GM12875 (cell line): ENCODE measurements around the gene MARCHF4.
A peak's percentile ranks its signal among the peaks of the same experiment; 100 is the strongest.

Experiments used
- H3K4me3 ChIP-seq: one replicate; pipeline ENCODE4 v1.5.1; 2011; ENCODE audit warnings: low read depth, low read length, control low read depth
- CTCF ChIP-seq: IDR thresholded peaks from 2 replicates; pipeline ENCODE4 v1.5.1; 2011; ENCODE audit warnings: low read depth, mild to moderate bottlenecking, control low read depth, inconsistent platforms, low read length, moderate library complexity, borderline replicate concordance; ENCODE audit not compliant: insufficient read depth

Gene MARCHF4

GRCh38 chr2:216413882-216414281 lies 41.6 kb upstream of the MARCHF4 start:
- TF ChIP-seq CTCF = no peak
- no peak overlapping the region for H3K4me3 ChIP-seq

DNA sequence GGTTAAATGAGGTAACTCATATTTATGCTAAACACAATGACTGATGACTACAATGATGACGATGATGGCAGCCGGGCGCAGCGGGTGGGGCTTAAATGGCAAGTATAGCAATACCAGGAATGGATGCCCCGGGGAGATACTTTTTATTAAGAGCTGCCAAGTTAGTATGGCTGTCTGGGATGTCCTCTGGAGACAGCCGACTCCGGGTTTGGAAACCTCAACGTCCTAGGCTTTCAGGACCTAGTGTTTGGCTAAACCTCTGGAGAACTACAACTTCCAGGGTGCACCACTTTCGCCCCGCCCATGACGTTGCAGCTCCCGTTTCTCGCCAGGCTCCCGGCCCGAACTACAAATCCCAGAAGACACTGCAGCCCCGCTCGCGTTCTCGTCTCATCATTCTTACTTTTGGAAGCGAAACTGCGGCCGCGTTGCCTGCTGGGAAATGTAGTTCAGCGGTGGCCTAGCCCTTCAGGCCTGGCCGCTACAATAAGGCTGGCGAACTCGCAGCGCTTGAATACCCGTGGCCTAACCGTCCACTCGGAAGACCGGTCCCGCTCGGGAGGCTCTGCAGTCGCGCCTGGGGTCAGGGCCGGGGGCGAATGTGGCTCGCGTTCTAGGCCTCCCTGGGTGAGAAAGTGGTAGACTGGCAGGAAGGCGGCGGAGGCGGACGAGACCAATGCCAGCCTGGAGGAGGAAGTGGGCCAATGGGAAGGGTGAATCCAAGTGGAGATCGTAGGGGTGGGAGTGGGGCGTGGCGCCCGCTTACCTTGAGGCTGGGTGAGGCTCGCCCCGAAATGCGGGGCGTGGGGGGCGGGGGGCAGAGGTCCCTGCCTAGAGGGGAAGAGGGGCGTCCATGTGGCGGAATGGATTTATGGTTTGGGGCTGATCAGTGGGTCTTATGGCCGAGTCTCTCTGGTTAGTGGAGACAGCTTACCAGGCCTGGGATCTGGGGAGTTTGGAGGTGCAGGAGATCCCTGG lies 40.0 kb upstream of the MARCHF4 start, which contains the start of gene SMARCAL1:
SMARCAL1 (plus strand) TSS at position 463 of the 978 bp plus-strand sequence. CDS start 2,221 bp downstream, outside the sequence.
- TF ChIP-seq CTCF = no peak
- H3K4me3 ChIP-seq = peak within 1 kb of the TSS; percentile 50

GRCh38 chr2:216410550-216410949 lies 38.3 kb upstream of the MARCHF4 start:
- no peak for TF ChIP-seq CTCF
- H3K4me3 ChIP-seq = no peak overlapping the region

DNA sequence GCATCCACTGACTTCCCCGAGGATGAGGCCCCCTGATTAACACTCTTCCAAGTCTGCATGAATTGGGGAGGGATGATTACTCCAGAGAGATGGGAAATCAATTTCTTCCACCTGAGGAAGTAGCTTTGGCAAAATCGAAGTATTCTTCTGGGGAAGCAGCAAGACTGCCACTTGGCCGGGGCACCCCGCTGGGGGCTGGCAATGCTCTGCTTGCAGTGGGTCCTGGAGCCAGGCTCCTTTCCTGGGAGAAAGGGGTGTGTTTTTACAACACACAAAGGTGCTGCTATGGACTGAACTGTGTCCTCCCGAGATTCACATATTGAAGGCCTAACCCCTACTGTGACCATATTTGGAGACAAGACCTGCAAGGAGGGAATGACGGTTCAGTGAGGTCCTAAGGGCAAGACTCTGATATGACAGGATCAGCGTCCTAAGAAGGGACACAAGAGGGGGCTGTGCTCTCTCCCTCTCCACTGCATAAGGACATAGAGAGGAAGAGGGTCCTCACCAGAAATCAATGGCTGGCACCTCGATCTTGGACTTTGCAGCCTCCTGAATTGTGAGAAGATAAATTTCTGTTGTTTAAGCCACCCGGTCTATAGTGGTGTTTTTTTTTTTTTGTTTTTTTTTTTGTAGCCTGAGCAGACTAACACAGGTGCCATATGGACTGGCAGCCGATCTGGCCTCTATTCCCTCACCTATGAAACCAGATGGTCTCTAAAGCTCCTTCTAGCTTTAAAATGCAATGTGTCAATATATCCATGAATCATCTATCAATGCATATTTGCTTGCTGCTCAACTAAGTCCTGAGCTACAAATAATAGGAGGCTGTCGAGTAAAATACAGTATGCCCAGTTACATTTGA lies 36.4 kb upstream of the MARCHF4 start:
- TF ChIP-seq CTCF = no peak
- H3K4me3 ChIP-seq = no peak overlapping the region

DNA sequence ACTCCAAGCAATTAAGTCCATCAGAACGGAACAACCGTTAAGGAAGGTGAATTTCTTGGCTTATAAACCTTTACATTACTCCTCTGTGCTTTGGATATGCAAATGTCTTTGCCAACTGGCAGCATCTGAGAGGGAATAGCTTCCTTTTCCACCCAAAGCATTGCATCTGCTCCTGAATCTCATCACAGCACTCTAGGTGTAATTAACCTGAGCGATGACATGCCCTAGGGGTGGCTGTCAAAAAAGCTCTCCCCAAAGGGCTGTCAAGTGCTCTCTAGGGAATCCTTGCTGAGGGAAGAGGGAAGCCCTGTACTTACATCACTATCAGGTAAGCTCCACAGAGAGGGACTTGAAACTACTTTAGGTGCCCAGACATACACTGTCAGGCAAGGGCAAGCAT lies 34.5 kb upstream of the MARCHF4 start:
- H3K4me3 ChIP-seq = no peak overlapping the region
- no peak for TF ChIP-seq CTCF

- no peak overlapping the region for H3K4me3 ChIP-seq
- TF ChIP-seq CTCF = no peak
Observed at GRCh38 chr2:216405588-216405987, 33.3 kb upstream of the MARCHF4 start.
